ENCODE data around the gene HAUS7. TPM values are rescaled to one million over a fixed set of nuclear protein-coding genes. Genes with fewer than 3 reads are reported as not detected.
"Not testable (repeated sequence)": the region's sequence is repeated elsewhere in the genome, so short reads cannot be mapped to it uniquely, and the experiment has no call there.

The HAUS7 gene
- total RNA-seq, 2 experiments from 2014 or later, result 24.4 to 25.6 TPM

DNA sequence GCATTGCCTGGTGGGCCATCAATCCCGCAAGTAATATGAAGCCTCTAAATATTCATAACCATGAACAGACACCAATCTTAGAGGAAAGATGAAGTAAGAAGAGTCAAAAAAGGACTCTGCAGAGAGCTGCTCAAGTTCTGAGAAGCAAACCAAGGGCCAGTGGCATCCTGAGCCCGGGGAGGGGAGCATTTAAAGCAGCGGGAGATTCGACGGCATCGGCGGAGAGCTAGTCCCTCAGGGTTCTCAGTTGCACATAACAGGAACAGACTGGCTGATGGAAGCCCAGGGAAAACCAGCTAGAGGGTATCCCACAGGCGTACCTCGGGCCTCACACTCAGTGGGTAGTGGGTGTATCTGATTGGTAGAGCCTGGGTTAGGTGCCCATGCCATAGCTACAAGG lies 64.4 kb downstream of the HAUS7 start:
- Mint-ChIP-seq H3K4me1 (ENCODE audit: low read depth) (no peaks in the 10 kb centered on the region), H3K4me3 (no peak overlapping the region), H3K27me3 (no peaks in the 10 kb centered on the region), H3K36me3 (ENCODE audit: low read depth) (no peaks in the 10 kb centered on the region), H3K27ac (no peak overlapping the region), H3K9me3 (no peaks in the 10 kb centered on the region)
- Histone ChIP-seq H3K4me3 (ENCODE audit: low read length) (no peak overlapping the region), H3K27me3 (ENCODE audit: control insufficient read depth in 1 of 2, insufficient read depth in 2 of 2, low read length in 2 of 2) (no peaks in the 10 kb centered on the region), H3K36me3 (ENCODE audit: insufficient read depth, low read length) (no peaks in the 10 kb centered on the region), H3K4me1 (ENCODE audit: insufficient read depth, low read length) (peaks cover 3% of the 10 kb centered on the region), H3K9me3 (ENCODE audit: control insufficient read depth in 1 of 2, insufficient read depth in 1 of 2, low read length in 2 of 2) (no peaks in the 10 kb centered on the region), H3K27ac (ENCODE audit: low read depth in 1 of 2, low read length in 2 of 2) (no peak overlapping the region)
- TF ChIP-seq, protein P1, sequence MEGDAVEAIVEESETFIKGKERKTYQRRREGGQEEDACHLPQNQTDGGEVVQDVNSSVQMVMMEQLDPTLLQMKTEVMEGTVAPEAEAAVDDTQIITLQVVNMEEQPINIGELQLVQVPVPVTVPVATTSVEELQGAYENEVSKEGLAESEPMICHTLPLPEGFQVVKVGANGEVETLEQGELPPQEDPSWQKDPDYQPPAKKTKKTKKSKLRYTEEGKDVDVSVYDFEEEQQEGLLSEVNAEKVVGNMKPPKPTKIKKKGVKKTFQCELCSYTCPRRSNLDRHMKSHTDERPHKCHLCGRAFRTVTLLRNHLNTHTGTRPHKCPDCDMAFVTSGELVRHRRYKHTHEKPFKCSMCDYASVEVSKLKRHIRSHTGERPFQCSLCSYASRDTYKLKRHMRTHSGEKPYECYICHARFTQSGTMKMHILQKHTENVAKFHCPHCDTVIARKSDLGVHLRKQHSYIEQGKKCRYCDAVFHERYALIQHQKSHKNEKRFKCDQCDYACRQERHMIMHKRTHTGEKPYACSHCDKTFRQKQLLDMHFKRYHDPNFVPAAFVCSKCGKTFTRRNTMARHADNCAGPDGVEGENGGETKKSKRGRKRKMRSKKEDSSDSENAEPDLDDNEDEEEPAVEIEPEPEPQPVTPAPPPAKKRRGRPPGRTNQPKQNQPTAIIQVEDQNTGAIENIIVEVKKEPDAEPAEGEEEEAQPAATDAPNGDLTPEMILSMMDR (IDR thresholded peaks at IDR 0.05), result no peak
- POLR2A ChIA-PET, result no interaction called here
- DNase-seq (no peak), ATAC-seq (ENCODE audit: poor library complexity) (no peak)
- intact Hi-C loops (cut with DNase I, micrococcal nuclease), result no loop called here
- CTCF ChIA-PET, result no interaction called here

DNA sequence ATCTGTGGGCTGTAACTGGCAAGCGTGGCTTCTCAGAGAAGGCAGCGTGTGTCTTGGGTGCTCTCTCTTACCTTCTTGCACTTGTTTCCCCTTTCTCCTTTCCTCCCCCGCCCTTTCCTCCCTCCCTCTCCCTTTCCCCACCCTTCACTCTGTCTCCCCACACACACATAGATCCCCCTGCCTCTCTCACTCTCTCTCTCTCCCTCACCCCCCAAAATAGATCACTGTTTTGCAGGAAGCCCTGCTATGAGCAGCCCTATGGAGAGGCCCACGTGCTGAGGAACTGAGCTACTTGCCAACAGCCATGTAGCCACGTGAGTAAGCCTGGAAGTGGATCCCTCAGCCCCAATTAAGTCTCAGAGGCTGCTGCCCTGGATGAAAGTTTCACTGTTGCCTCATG lies 65.0 kb downstream of the HAUS7 start:
- H3K27me3 ChIP-seq (ENCODE audit: control insufficient read depth in 1 of 2, insufficient read depth in 2 of 2, low read length in 2 of 2), result no peaks in the 10 kb centered on the region
- H3K4me1 Mint-ChIP-seq (ENCODE audit: low read depth), result no peaks in the 10 kb centered on the region
- ATAC-seq (ENCODE audit: poor library complexity), result no peak
- H3K27me3 Mint-ChIP-seq, result no peaks in the 10 kb centered on the region
- ChIA-PET POLR2A (no interaction called here), CTCF (no interaction called here)
- no peak overlapping the region for H3K4me3 Mint-ChIP-seq
- H3K4me1 ChIP-seq (ENCODE audit: insufficient read depth, low read length), result no peaks in the 10 kb centered on the region
- no peaks in the 10 kb centered on the region for H3K36me3 ChIP-seq (ENCODE audit: insufficient read depth, low read length)
- H3K27ac Mint-ChIP-seq, result no peak overlapping the region
- intact Hi-C loops (cut with DNase I, micrococcal nuclease), result no loop called here
- DNase-seq, result no peak
- TF ChIP-seq, protein P1 (IDR thresholded peaks at IDR 0.05), result no peak
- H3K27ac ChIP-seq (ENCODE audit: low read depth in 1 of 2, low read length in 2 of 2), result no peak overlapping the region
- no peaks in the 10 kb centered on the region for H3K9me3 Mint-ChIP-seq
- no peak overlapping the region for H3K4me3 ChIP-seq (ENCODE audit: low read length)
- no peaks in the 10 kb centered on the region for H3K9me3 ChIP-seq (ENCODE audit: control insufficient read depth in 1 of 2, insufficient read depth in 1 of 2, low read length in 2 of 2)
- H3K36me3 Mint-ChIP-seq (ENCODE audit: low read depth), result no peaks in the 10 kb centered on the region

DNA sequence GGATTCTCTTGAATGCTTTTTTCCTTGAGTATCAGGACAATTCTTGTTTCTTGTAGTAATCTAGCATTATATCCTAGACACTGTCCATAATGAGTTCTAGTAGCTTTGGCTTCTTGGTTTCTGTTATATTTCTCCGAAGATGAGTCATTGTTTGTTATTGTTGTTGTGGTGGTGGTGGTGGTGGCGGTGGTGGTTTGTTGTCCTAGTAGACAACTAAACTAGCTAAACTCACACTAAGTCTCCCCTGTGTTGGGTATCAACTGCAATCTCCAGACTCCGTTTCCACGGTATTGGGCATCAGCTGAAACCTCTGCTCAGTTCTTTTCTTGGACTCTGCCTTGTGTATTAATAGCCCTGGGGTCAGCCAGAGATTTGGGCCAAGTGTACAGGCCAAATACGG lies 66.0 kb downstream of the HAUS7 start:
- H3K27ac Mint-ChIP-seq; DNase-seq; ATAC-seq (ENCODE audit: poor library complexity); H3K9me3 Mint-ChIP-seq; CTCF ChIA-PET; H3K36me3 Mint-ChIP-seq (ENCODE audit: low read depth); H3K9me3 ChIP-seq (ENCODE audit: control insufficient read depth in 1 of 2, insufficient read depth in 1 of 2, low read length in 2 of 2); POLR2A ChIA-PET; H3K4me3 Mint-ChIP-seq; intact Hi-C loops (cut with DNase I, micrococcal nuclease); H3K27ac ChIP-seq (ENCODE audit: low read depth in 1 of 2, low read length in 2 of 2); H3K4me1 Mint-ChIP-seq (ENCODE audit: low read depth); H3K36me3 ChIP-seq (ENCODE audit: insufficient read depth, low read length); H3K27me3 ChIP-seq (ENCODE audit: control insufficient read depth in 1 of 2, insufficient read depth in 2 of 2, low read length in 2 of 2); H3K4me3 ChIP-seq (ENCODE audit: low read length); H3K4me1 ChIP-seq (ENCODE audit: insufficient read depth, low read length); H3K27me3 Mint-ChIP-seq: not testable (repeated sequence)

DNA sequence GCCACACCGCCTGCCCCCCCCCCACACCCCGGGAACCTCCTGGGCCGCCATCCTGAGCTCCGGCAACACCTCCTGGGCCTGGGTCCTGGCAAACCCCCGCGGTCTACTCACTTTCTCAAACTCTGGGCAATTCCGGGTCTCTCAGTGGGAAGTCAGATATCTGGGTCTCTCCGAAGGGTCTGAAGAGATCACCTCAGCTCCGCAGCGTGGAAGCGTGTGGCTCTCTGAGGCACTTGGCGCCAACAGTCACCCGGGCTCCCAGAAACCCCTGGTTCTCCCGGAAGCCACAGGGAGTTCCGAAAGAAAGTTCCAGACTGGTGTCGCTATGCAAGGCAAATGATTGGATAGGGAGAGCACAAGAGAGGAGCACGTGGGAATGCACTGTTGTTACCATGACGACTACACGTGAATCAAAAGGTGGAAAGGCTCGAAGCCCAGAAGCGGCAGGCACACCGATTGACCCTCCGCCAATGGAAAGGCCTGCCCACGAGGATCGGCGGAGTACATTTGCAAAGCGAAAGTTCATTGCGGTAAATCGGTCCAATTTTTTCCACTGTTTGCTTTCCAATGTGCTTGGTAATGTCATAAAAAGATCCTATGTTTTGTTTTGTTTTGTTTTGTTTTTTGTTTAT lies 69.1 kb downstream of the HAUS7 start, which contains the start of gene PNMA6E:
Gene PNMA6E, minus strand, starts transcription at position 218 of the 632 bp plus-strand sequence. CDS start 2,501 bp downstream, outside the sequence.
- H3K4me3 ChIP-seq (ENCODE audit: low read length), result no peak within 1 kb of the TSS
- Mint-ChIP-seq H3K4me3 (no peak within 1 kb of the TSS), H3K36me3 (ENCODE audit: low read depth) (no peaks in the 10 kb centered on the region), H3K27me3 (no peaks in the 10 kb centered on the region), H3K27ac (no peak within 1 kb of the TSS), H3K4me1 (ENCODE audit: low read depth) (no peaks in the 10 kb centered on the region), H3K9me3 (no peaks in the 10 kb centered on the region)
- H3K4me1 ChIP-seq (ENCODE audit: insufficient read depth, low read length), result no peaks in the 10 kb centered on the region
- H3K36me3 ChIP-seq (ENCODE audit: insufficient read depth, low read length), result no peaks in the 10 kb centered on the region
- H3K27ac ChIP-seq (ENCODE audit: low read depth in 1 of 2, low read length in 2 of 2), result no peak within 1 kb of the TSS
- ATAC-seq (ENCODE audit: poor library complexity) (no peak), DNase-seq (no peak)
- H3K9me3 ChIP-seq (ENCODE audit: control insufficient read depth in 1 of 2, insufficient read depth in 1 of 2, low read length in 2 of 2), result no peaks in the 10 kb centered on the region
- intact Hi-C loops (cut with DNase I, micrococcal nuclease), result no loop called here
- ChIA-PET CTCF (no interaction called here), POLR2A (no interaction called here)
- TF ChIP-seq, protein P1 (IDR thresholded peaks at IDR 0.05), result no peak
- H3K27me3 ChIP-seq (ENCODE audit: control insufficient read depth in 1 of 2, insufficient read depth in 2 of 2, low read length in 2 of 2), result no peaks in the 10 kb centered on the region
